Measurements from ENCODE around the gene CDS1.
"Not testable (repeated sequence)": the region's sequence is repeated elsewhere in the genome, so short reads cannot be mapped to it uniquely, and the experiment has no call there.

CDS1 gene

GRCh38 chr4:84669201-84669600, 86.3 kb downstream of the CDS1 start:
- no peak for FAIRE-seq
- DNase-seq (ENCODE audit: low spot score): no peak

DNA sequence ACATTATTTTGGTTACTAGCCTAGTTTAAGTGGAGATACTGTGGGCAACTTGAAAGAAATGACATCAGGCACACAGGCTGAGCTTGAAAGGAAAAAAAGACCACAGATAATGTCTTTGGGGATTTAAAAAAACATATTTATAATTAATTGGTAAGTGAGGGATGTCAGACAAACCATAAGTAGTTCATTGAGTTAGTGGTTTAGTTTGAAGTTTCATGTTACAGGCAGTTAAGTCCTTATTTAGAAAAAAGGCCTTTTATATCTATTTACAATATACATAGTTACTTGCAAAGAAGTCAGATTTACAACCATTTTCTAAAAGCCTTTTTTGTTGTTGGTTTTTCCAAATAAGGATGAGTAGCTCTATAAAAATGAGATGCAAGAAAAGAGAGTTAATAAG, 89.2 kb downstream of the CDS1 start:
- DNase-seq (ENCODE audit: low spot score): no peak
- no peak for FAIRE-seq

- FAIRE-seq (peak; percentile 92), DNase-seq (ENCODE audit: low spot score) (peak; percentile 75)
Measured at GRCh38 chr4:84673475-84674240, 90.7 kb downstream of the CDS1 start.

DNA sequence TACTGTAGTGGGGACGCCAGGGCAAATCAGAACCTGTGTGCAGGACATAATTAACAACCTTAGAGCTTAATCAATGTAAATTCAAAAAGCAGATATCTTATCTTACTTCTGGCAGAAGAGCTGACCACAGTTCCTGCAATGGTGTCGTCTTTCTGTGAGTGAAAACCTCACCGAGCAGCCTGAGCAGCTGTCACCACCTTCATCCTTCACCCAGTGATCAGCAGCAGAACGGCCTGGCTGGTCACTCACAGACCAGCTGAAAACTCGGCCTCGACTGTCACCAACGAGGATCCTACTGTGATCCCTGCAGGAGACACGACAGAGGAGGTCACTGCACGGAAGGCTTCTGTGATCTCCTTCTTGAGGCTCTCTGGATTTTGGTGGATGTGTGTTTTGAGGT, 94.2 kb downstream of the CDS1 start:
- no peak for DNase-seq (ENCODE audit: low spot score)
- no peak for FAIRE-seq

GRCh38 chr4:84677995-84678394, 95.1 kb downstream of the CDS1 start:
- FAIRE-seq (no peak), DNase-seq (ENCODE audit: low spot score) (no peak)

- FAIRE-seq: no peak
- DNase-seq (ENCODE audit: low spot score): no peak
Measured at GRCh38 chr4:84678976-84679744, 96.2 kb downstream of the CDS1 start.

DNA sequence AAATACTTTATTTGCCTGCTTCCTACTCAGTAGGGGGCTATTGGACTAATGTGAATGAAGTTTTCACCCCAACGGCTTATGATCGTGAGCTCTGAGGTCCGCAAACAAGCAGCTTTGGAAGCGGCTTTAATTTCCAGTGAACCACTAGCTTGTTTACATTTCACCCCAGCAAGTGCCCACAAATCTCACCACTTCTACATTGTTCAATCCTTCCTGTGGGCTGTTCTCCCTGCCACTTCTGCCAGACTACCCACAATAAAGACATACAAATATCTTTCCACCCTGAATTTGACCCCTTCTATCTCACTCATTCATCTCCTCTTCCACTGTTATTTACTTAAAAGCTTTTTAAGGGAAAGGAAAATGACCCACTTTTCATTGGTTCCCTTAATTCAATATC, 98.0 kb downstream of the CDS1 start:
- FAIRE-seq (no peak), DNase-seq (ENCODE audit: low spot score) (no peak)

- FAIRE-seq (peak; percentile 89), DNase-seq (ENCODE audit: low spot score) (peak; percentile 77)
Measured at GRCh38 chr4:84681486-84682274, 98.8 kb downstream of the CDS1 start.

DNA sequence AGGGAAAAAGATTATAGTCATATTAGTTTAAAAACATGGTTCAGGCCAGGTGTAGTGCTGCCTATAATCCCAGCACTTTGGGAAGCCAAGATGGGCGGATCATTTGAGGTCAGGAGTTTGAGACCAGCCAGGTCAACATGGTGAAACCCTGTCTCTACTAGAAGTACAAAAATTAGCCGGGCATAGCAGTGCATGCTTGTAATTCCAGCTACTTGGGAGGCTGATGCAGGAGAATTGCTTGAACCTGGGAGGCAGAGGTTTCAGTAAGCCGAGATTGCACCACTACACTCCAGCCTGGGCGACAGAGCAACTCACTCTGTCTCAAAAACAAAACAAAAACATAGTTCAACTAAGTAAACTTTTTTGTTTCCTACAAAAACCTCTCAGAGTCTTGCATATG, 99.7 kb downstream of the CDS1 start:
- DNase-seq (ENCODE audit: low spot score); FAIRE-seq: not testable (repeated sequence)

DNA sequence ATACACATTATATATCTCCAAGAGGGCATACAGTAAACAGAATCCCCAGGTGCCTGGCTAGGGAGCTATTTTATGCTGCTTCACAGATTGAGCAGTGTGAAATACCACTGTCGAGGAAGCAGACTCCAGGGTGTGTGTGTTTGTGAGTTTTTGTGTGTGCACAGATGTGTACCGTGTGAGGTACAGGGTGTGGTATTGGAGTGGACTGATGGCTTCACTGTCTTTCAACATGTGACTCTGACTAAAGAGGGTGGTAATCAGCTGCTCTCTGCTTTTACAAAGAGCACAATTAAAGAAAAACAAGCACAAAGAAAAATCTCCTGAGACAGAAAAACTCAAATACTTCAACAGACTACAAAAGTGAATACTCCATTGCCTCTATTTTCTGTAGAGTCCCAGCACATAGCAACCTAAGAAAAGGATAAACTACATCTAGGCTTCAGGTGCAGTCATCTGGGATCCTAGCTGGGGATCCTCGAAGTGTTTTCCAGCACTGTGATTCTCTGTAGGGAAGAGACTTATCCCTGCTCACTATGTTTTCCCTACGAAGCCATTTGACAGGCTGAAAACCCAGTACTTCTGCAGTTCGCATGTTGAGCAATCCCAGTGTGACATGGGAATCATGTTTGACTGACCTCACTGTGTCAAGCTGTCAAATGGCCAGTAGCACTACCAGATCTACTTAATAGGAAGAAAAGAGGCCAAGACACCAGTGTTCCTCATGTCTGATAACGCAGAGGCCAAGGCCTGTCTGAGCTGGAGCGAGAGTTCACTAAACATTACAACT, 100.3 kb downstream of the CDS1 start:
- no peak for DNase-seq (ENCODE audit: low spot score)
- no peak for FAIRE-seq

DNA sequence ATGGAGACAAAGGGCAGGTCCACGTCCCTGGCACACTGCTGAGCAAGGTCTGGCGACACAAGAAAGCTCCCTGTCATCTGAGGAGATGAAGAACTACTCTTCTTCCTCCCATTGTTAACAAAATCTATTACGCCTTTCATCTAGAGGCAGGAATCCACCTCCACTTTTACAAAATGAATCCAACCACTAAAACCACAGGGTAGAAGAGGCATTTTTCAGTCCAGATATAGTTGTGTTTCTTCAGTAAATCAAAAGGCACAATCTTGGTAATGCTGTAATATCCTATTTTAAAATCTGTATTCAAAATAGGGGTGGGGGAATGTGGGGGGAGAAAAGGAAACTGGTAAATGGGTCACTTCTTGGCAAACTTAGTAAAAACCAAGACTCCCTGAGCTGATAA, 101.4 kb downstream of the CDS1 start:
- no peak for DNase-seq (ENCODE audit: low spot score)

GRCh38 chr4:84685105-84685504, 102.2 kb downstream of the CDS1 start:
- FAIRE-seq: no peak
- no peak for DNase-seq (ENCODE audit: low spot score)

More for the DNA sequence above, 101.4 kb downstream of the CDS1 start:
- no peak for FAIRE-seq

- no peak for DNase-seq (ENCODE audit: low spot score)
- FAIRE-seq: no peak
Measured at GRCh38 chr4:84688605-84689004, 105.7 kb downstream of the CDS1 start.

GRCh38 chr4:84689197-84689596, 106.3 kb downstream of the CDS1 start:
- DNase-seq (ENCODE audit: low spot score) (no peak), FAIRE-seq (no peak)

GRCh38 chr4:84690481-84690880, 107.6 kb downstream of the CDS1 start:
- DNase-seq (ENCODE audit: low spot score) (no peak), FAIRE-seq (no peak)

GRCh38 chr4:84691170-84691691, 108.3 kb downstream of the CDS1 start:
- peak; percentile 88 for FAIRE-seq
- peak; percentile 72 for DNase-seq (ENCODE audit: low spot score)

DNA sequence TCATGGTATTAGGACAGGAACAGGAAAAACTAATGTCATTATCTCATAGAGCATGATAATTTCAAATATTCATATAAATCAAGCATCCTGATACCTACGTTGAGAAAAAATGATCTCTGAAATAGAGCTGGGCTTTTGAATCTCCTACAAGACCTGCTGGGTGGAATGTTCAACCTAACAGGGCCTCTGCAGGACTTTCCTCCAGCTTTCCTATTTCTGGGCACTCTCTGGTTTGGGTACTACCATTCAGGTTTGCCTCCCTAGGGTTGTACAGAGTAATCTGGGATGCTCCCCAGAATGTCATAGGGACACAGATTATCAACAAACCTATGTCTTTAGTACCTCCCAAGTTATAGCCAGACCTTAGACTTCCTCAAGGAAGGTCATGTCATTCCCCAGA, 108.9 kb downstream of the CDS1 start:
- no peak for FAIRE-seq

DNA sequence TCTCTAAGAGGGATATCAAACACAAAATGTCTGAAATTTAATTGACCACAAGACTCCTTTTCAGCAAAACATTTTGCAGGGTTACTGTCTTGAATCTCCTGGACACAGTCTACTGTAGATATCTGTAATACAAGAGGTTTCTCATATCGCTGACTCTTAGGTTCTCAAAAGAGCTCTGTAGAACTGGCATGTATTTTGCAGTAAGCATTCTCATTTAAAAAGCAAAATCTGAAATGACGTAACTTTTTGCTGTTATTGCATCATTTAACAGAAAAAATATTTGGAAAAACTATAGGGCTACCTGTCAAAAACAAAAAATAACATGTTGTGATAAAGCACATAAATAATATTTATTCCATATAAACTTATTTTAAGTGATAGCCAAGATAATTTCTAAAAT, 114.2 kb downstream of the CDS1 start:
- no peak for DNase-seq (ENCODE audit: low spot score)
- no peak for FAIRE-seq

More for the DNA sequence above, 108.9 kb downstream of the CDS1 start:
- DNase-seq (ENCODE audit: low spot score): no peak

DNA sequence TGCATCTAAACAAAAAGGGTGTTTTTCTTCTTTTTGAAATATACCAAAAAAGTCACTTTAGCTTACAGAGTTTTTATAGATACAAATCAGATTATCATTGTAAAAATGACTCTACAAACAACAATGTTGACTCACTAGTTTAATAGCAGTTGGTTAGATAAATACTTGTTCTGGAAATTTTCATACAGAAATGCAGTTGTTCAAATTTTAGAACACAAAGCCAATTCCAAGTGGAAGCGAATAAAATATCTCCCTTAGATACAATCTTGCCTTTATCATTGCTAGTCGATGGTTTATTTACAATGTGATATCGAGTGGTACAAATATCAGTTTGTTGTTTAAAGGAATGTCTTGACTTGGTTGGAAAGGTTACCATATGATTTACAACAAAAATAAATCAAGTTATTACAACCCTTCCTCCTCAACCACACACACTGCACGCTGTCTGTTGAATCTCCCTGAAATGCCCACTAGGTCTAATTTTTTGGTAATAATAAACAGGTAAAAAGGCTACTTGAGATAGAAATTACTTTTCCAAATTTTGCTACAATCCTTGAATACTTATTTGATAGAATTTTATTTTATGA, 114.8 kb downstream of the CDS1 start:
- DNase-seq (ENCODE audit: low spot score) (no peak), FAIRE-seq (no peak)

GRCh38 chr4:84699001-84699671, 116.2 kb downstream of the CDS1 start:
- DNase-seq (ENCODE audit: low spot score): no peak
- FAIRE-seq: no peak
